Astrocyte (in vitro differentiated cells and primary cell): ENCODE results near the gene IRX1. TPM values are rescaled to one million over a fixed set of nuclear protein-coding genes. Genes with fewer than 3 reads are reported as not detected.
A peak's percentile ranks its signal among the peaks of the same experiment; 100 is the strongest.

Source experiments
- DNase-seq: peaks from one replicate; pipeline ENCODE4 v3.0.0-alpha.2; 2010; ENCODE audit warnings: low read depth
- FAIRE-seq: peaks from 2 replicates; lab custom pipeline; 2011; peaks lifted over from hg19 to GRCh38; lab: Jason Lieb, UNC
- H2AFZ ChIP-seq: 2 replicates; pipeline ENCODE4 v1.6.0; 2012; ENCODE audit warnings: low read depth, low read length, inconsistent platforms
- H3K27ac ChIP-seq: 2 replicates; pipeline ENCODE4 v1.5.1; 2011; ENCODE audit warnings: low read depth, low read length, inconsistent platforms
- H3K27me3 ChIP-seq: 2 replicates; pipeline ENCODE4 v1.6.0; 2011; ENCODE audit warnings: low read length, inconsistent platforms; ENCODE audit not compliant: insufficient read depth
- H3K36me3 ChIP-seq: 2 replicates; pipeline ENCODE4 v1.5.1; 2011; ENCODE audit warnings: low read length, inconsistent platforms; ENCODE audit not compliant: insufficient read depth
- H3K4me1 ChIP-seq: 2 replicates; pipeline ENCODE4 v1.5.1; 2011; ENCODE audit warnings: low read length, inconsistent platforms; ENCODE audit not compliant: insufficient read depth
- H3K4me2 ChIP-seq: 2 replicates; pipeline ENCODE4 v1.6.0; 2012; ENCODE audit warnings: low read length, inconsistent platforms
- H3K4me3 ChIP-seq: 2 replicates; pipeline ENCODE4 v1.5.1; 2011; ENCODE audit warnings: low read depth, mild to moderate bottlenecking, low read length, inconsistent platforms; ENCODE audit not compliant: insufficient read depth
- H3K79me2 ChIP-seq: 2 replicates; pipeline ENCODE4 v1.6.0; 2012; ENCODE audit warnings: mild to moderate bottlenecking, low read length, inconsistent platforms; ENCODE audit not compliant: insufficient read depth
- H3K9ac ChIP-seq: 2 replicates; pipeline ENCODE4 v1.6.0; 2012; ENCODE audit warnings: mild to moderate bottlenecking, low read length, inconsistent platforms
- H3K9me3 ChIP-seq: 2 replicates; pipeline ENCODE4 v1.5.1; 2012; ENCODE audit warnings: low read depth, mild to moderate bottlenecking, low read length, inconsistent platforms; ENCODE audit not compliant: insufficient read depth
- H4K20me1 ChIP-seq: 2 replicates; pipeline ENCODE4 v1.6.0; 2012; ENCODE audit warnings: low read length, inconsistent platforms; ENCODE audit not compliant: insufficient read depth
- H3K27ac Mint-ChIP-seq: one replicate; pipeline ENCODE4 v1.8.0; 2021; ENCODE audit warnings: mild to moderate bottlenecking, mixed read lengths; ENCODE audit not compliant: unreplicated experiment
- H3K27me3 Mint-ChIP-seq: one replicate; pipeline ENCODE4 v1.8.0; 2021; ENCODE audit warnings: low read depth, mixed read lengths; ENCODE audit not compliant: unreplicated experiment
- H3K36me3 Mint-ChIP-seq: one replicate; pipeline ENCODE4 v1.8.0; 2021; ENCODE audit warnings: low read depth, mixed read lengths; ENCODE audit not compliant: unreplicated experiment
- H3K4me1 Mint-ChIP-seq: one replicate; pipeline ENCODE4 v1.8.0; 2021; ENCODE audit warnings: low read depth, mixed read lengths; ENCODE audit not compliant: unreplicated experiment
- H3K4me3 Mint-ChIP-seq: one replicate; pipeline ENCODE4 v1.8.0; 2021; ENCODE audit warnings: mild to moderate bottlenecking, moderate library complexity, mixed read lengths; ENCODE audit not compliant: unreplicated experiment
- H3K9me3 Mint-ChIP-seq: one replicate; pipeline ENCODE4 v1.8.0; 2021; ENCODE audit warnings: mild to moderate bottlenecking, mixed read lengths; ENCODE audit not compliant: unreplicated experiment
- EZH2 ChIP-seq: IDR thresholded peaks from 2 replicates; pipeline ENCODE4 v1.6.1; 2012; ENCODE audit warnings: mild to moderate bottlenecking, low read length, inconsistent platforms; ENCODE audit not compliant: insufficient read depth
- total RNA-seq: library from RNA; stranded (reverse); gene quantifications from 2 replicates; pipeline ENCODE4 v1.2.1, GENCODE V29; 2021
- TF ChIP-seq, protein P1 (sequence below): IDR thresholded peaks from 2 replicates; pipeline ENCODE4 v1.5.1; 2011; ENCODE audit warnings: low read depth, mild to moderate bottlenecking, inconsistent platforms, low read length, moderate library complexity; ENCODE audit not compliant: insufficient read depth

IRX1 gene
- total RNA-seq, 1 donor from 2014 or later = 0.52 TPM

DNA sequence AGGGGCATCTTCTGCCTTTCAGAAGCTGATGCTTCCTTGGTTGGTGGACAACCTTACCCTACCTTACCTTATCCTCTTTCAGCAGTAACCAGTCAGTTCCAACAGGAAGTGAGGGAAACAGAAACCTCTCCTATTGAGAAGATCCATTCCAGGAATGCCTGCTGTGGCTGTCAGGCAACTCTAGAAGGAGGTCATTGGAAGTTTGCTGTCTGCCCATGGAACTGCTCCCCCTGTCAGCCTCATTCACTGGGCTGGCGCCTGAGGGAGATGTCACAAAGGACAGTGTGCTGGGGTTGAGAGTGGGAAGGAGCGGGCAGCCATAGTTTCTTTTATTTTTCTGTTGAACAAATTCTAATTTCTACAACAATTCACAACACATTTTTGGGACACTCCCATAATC, 54.7 kb downstream of the IRX1 start:
- no peak overlapping the region for H3K4me3 Mint-ChIP-seq
- peaks cover 40% of the 10 kb centered on the region for H3K27me3 Mint-ChIP-seq
- H4K20me1 ChIP-seq = no peaks in the 10 kb centered on the region
- H3K36me3 ChIP-seq = no peaks in the 10 kb centered on the region
- H3K27ac Mint-ChIP-seq = peak overlapping the region; percentile 54
- no peak overlapping the region for H2AFZ ChIP-seq
- H3K27me3 ChIP-seq = no peaks in the 10 kb centered on the region
- H3K4me1 Mint-ChIP-seq = peaks cover 2% of the 10 kb centered on the region
- H3K79me2 ChIP-seq = no peaks in the 10 kb centered on the region
- H3K27ac ChIP-seq = no peak overlapping the region
- DNase-seq (no peak), FAIRE-seq (no peak)
- H3K9me3 Mint-ChIP-seq = no peaks in the 10 kb centered on the region
- H3K9ac ChIP-seq = no peak overlapping the region
- TF ChIP-seq EZH2 = no peak
- TF ChIP-seq, protein P1, sequence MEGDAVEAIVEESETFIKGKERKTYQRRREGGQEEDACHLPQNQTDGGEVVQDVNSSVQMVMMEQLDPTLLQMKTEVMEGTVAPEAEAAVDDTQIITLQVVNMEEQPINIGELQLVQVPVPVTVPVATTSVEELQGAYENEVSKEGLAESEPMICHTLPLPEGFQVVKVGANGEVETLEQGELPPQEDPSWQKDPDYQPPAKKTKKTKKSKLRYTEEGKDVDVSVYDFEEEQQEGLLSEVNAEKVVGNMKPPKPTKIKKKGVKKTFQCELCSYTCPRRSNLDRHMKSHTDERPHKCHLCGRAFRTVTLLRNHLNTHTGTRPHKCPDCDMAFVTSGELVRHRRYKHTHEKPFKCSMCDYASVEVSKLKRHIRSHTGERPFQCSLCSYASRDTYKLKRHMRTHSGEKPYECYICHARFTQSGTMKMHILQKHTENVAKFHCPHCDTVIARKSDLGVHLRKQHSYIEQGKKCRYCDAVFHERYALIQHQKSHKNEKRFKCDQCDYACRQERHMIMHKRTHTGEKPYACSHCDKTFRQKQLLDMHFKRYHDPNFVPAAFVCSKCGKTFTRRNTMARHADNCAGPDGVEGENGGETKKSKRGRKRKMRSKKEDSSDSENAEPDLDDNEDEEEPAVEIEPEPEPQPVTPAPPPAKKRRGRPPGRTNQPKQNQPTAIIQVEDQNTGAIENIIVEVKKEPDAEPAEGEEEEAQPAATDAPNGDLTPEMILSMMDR = no peak
- H3K9me3 ChIP-seq = peaks cover 3% of the 10 kb centered on the region
- H3K36me3 Mint-ChIP-seq = no peaks in the 10 kb centered on the region
- H3K4me2 ChIP-seq = no peak overlapping the region
- no peaks in the 10 kb centered on the region for H3K4me1 ChIP-seq
- no peak overlapping the region for H3K4me3 ChIP-seq

DNA sequence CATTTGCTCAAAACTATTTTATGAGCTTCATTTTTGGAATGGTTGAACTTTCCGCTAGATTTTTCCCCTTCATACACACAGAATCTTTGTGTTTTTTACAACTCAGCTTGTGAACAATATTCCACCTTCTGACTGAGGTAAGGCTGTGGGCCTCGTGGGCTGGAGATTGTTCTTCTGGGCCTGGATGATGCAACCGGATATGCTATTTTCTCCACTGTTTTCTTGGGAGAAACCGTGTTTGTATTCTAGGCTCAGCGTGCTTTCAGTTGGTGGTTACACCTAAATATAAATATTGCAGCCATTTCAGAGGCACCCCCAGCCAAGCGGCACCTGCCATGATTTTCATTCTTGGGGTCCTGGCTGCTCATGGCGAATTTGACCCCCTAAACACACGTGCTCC, 55.2 kb downstream of the IRX1 start:
- Histone ChIP-seq H3K79me2 (no peaks in the 10 kb centered on the region), H2AFZ (no peak overlapping the region), H3K4me2 (no peak overlapping the region), H3K9ac (no peak overlapping the region), H3K4me1 (no peaks in the 10 kb centered on the region), H3K9me3 (peaks cover 3% of the 10 kb centered on the region), H4K20me1 (no peaks in the 10 kb centered on the region), H3K36me3 (no peaks in the 10 kb centered on the region), H3K27ac (no peak overlapping the region), H3K4me3 (no peak overlapping the region), H3K27me3 (no peaks in the 10 kb centered on the region)
- FAIRE-seq (no peak), DNase-seq (no peak)
- Mint-ChIP-seq H3K4me1 (peaks cover 2% of the 10 kb centered on the region), H3K36me3 (no peaks in the 10 kb centered on the region), H3K27me3 (peaks cover 42% of the 10 kb centered on the region), H3K9me3 (no peaks in the 10 kb centered on the region), H3K4me3 (no peak overlapping the region), H3K27ac (no peak overlapping the region)
- TF ChIP-seq, protein P1 = no peak
- TF ChIP-seq EZH2 = no peak
